ENCODE results near the gene KRT8. TPM values are rescaled to one million over a fixed set of nuclear protein-coding genes. Genes with fewer than 3 reads are reported as not detected.

Gene KRT8
- total RNA-seq, 1 donor from 2014 or later = 0.25 TPM

DNA sequence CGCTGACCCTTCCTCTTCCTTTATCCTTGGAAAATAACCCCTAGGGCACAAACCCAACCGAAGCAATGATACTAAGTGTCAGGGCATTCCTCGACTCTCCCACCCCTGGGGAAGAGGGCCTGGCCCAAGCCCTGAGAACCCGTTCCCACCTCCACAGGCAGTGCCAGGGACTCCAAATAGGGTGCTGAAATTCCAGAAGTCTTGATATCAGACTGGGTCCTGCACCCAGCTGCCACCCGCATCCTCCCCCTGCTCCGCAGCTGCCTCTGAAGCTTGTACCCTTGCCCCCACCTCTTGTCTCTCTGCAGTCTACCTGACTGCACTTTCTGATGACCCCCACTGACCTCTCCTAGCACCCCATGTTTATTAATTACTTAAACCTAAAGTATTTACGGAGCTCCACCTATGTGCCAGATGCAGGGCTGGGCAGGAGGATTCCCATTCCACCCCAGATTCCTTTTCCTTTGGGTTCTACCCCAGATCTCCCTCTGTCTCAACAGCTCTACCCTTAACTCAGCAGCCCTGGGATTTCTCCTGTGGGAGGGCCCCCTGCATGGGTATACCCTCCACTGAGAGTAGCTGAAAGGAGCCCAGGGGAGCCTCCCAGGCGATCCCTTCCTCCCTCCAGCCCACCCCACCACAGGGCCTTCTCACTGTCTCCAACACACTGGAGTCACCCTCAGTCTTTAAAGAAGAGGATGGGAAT lies 40.0 kb upstream of the KRT8 start:
- no peak overlapping the region for H3K27ac Mint-ChIP-seq
- H3K36me3 Mint-ChIP-seq (ENCODE audit: low read depth) = no peaks in the 10 kb centered on the region
- H3K4me1 Mint-ChIP-seq (ENCODE audit: low read depth) = no peaks in the 10 kb centered on the region
- DNase-seq (ENCODE audit: low spot score) = no peak
- H3K4me3 Mint-ChIP-seq (ENCODE audit: low read depth) = no peak overlapping the region
- intact Hi-C loops (cut with micrococcal nuclease) = no loop called here
- no peaks in the 10 kb centered on the region for H3K9me3 Mint-ChIP-seq
- peaks cover 38% of the 10 kb centered on the region for H3K27me3 Mint-ChIP-seq (ENCODE audit: low read depth)

DNA sequence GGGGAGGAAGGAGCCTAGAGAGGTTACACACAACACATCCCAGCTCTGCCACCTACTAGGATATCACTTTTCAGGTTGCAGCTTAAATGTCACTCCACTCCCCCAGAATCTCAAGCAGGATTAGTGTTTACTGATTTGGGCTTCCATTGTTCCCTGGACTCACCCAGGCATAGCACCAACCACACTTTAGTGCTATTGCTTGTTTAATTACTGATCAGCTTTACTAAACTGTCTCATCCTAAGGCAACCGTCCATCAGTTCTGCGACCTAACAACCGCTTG lies 38.0 kb upstream of the KRT8 start:
- H3K27ac Mint-ChIP-seq = no peak overlapping the region
- peaks cover 31% of the 10 kb centered on the region for H3K27me3 Mint-ChIP-seq (ENCODE audit: low read depth)
- no peaks in the 10 kb centered on the region for H3K4me1 Mint-ChIP-seq (ENCODE audit: low read depth)
- H3K4me3 Mint-ChIP-seq (ENCODE audit: low read depth) = no peak overlapping the region
- intact Hi-C loops (cut with micrococcal nuclease) = no loop called here
- H3K36me3 Mint-ChIP-seq (ENCODE audit: low read depth) = no peaks in the 10 kb centered on the region
- no peak for DNase-seq (ENCODE audit: low spot score)
- H3K9me3 Mint-ChIP-seq = no peaks in the 10 kb centered on the region

DNA sequence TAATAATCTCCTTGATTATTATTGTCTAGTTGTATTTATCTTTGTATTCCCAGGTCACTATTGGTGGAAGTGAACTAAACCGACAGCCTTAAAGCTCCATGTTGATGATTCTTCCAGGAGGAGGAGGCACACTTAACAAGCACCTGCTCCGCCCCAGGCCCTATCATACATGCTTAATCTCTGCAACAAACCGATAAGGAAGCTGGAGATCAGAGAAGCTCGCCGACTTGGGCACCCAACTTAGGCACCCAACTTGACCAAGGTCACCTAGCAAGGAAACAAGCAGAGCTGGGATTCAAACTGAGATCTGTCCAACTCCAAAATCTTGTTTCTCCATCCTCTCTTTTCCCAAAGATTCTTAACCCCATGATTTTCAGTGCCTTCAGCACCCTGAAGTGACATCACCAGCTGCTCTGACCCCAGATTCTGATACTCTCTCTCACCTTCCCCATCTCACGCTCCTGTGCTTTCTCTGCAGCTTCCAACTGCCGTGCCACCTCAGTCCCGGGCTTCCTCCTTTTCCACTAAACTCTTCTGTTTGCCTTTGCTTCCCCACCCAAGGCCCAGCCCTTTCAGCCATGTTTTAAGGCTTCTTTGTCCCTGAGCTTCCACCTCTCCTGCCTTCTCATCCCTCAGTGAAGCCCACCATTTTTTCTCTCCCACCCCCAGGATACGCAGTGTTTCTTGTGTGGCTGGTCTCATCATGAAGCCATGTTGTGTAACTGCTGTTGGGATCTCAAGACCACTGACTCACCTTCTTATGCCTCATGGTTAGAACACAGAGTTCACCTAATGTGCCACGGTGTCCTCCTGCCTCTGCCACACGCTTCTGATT lies 37.4 kb upstream of the KRT8 start:
- no peaks in the 10 kb centered on the region for H3K9me3 Mint-ChIP-seq
- H3K36me3 Mint-ChIP-seq (ENCODE audit: low read depth) = no peaks in the 10 kb centered on the region
- no peaks in the 10 kb centered on the region for H3K4me1 Mint-ChIP-seq (ENCODE audit: low read depth)
- no peak overlapping the region for H3K27ac Mint-ChIP-seq
- H3K4me3 Mint-ChIP-seq (ENCODE audit: low read depth) = no peak overlapping the region
- no peak for DNase-seq (ENCODE audit: low spot score)
- H3K27me3 Mint-ChIP-seq (ENCODE audit: low read depth) = peaks cover 30% of the 10 kb centered on the region
- intact Hi-C loops (cut with micrococcal nuclease) = no loop called here

DNA sequence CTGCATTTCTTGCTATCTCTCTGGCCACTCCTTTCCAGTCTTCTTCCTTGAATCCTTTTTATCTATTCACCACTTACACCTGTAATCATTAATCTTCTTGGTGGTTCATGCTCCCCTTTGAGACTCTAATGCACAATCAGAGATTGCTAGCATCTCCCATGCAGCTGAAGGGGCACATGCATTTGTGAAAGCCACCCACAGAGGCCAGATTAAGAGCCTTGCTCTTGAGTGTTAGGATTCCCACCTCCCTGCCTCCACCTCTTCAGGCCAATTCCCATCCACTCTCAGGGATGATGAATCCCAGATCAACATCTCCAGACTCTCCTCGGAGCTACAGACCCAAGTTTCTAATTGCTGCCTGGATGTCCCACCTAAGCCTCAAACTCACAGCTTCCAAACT lies 24.7 kb upstream of the KRT8 start:
- H3K27me3 Mint-ChIP-seq (ENCODE audit: low read depth) = peaks cover 4% of the 10 kb centered on the region
- no peaks in the 10 kb centered on the region for H3K9me3 Mint-ChIP-seq
- H3K4me1 Mint-ChIP-seq (ENCODE audit: low read depth) = peaks cover 4% of the 10 kb centered on the region
- no peak overlapping the region for H3K27ac Mint-ChIP-seq
- H3K4me3 Mint-ChIP-seq (ENCODE audit: low read depth) = no peak overlapping the region
- no peaks in the 10 kb centered on the region for H3K36me3 Mint-ChIP-seq (ENCODE audit: low read depth)
- intact Hi-C loops (cut with micrococcal nuclease) = no loop called here
- DNase-seq (ENCODE audit: low spot score) = no peak

DNA sequence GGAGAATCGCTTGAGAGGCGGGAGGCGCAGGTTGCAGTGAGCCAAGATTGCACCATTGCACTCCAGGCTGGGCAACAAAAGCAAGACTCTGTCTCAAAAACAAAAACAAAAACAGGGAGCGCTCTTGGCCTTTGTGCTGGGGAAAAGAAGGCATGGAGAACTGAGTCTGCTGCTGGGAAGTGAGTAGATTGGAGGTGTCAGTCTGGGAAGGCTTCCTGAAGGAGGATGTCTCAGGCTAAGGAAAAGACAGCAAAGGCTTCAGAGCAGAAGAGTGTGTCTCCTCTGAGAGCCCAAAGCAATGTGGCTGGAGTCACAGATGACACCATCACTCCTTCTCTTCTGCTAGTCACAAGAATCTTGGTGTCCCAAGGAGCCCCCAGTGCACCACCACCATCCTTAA lies 23.1 kb upstream of the KRT8 start:
- Mint-ChIP-seq H3K27ac (no peak overlapping the region), H3K4me3 (ENCODE audit: low read depth) (no peak overlapping the region), H3K27me3 (ENCODE audit: low read depth) (peaks cover 4% of the 10 kb centered on the region), H3K9me3 (no peaks in the 10 kb centered on the region), H3K4me1 (ENCODE audit: low read depth) (peaks cover 4% of the 10 kb centered on the region), H3K36me3 (ENCODE audit: low read depth) (no peaks in the 10 kb centered on the region)
- intact Hi-C loops (cut with micrococcal nuclease) = no loop called here
- no peak for DNase-seq (ENCODE audit: low spot score)

DNA sequence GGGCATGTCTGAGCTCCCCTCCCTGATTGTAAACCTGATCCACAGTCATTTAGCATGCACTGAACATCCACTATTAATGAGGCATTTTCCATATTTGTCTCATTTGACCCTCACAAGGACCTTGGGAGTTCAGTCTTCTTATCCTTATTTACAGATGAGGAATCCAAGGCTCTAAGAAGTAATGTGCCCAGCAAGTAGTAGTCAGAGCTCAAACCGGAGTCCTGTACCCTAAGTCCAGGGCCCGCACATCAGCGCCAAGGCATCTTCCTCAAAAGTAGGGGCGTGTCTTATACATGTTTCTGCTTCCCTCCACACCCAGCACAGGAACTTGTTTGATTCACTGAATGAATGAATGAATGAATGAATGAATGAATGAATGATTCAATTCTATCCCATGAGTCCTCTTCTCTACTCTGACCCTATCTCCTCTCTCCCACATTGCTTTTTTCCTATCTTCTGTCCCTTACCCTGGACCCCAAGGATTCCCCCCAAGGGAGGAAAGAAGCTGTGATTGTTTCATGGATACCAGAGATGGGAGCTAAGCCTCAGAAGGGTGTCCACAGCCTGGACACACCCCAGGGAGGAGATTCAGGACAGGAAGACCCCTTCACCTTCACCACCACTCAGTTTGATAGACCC lies 21.8 kb upstream of the KRT8 start:
- Mint-ChIP-seq H3K27ac (no peak overlapping the region), H3K36me3 (ENCODE audit: low read depth) (no peaks in the 10 kb centered on the region), H3K4me1 (ENCODE audit: low read depth) (peaks cover 4% of the 10 kb centered on the region), H3K9me3 (no peaks in the 10 kb centered on the region), H3K27me3 (ENCODE audit: low read depth) (peaks cover 4% of the 10 kb centered on the region), H3K4me3 (ENCODE audit: low read depth) (no peak overlapping the region)
- DNase-seq (ENCODE audit: low spot score) = no peak
- intact Hi-C loops (cut with micrococcal nuclease) = no loop called here

DNA sequence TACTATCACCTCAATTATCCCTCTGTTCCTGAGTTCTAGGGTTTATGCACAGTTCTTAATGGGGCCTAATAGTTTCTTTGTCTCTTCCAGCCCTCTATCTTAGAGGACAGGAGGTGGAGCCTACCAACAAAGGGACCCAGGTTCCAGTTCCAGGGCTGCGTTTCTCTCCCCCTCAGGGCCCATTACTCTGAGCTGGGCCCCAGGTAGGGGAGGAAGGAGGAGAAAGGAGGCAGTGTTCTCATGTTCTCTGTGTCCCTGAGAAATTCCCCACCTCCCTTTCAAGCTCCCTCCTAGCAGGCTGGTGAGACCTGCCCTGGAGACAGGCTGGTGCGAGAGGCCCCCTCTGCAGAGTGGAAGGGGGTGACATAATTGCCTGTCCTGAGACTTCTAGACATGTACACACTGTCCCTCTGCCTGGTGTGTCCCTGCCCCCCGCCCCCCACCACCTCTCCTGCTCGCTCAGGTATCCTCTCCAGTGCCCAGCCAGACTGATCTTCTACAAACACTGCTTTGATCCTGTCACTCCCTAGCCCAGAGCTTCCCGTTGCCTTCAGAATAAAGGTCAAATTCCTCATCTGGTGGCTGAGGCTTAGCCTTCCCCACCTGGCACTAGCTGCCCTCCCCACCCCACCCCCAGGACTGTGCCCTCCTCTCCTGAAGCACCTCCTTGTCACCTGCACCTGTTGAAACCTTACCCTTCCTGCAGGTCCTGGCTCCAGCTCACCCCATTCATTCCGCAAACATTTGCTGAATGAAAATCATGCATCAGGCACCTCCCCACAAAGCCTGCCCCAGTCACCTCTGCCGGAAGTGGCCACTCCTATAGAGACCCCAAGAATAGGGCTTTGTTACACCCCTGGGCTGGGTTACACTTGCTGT lies 21.1 kb upstream of the KRT8 start:
- peaks cover 4% of the 10 kb centered on the region for H3K4me1 Mint-ChIP-seq (ENCODE audit: low read depth)

DNA sequence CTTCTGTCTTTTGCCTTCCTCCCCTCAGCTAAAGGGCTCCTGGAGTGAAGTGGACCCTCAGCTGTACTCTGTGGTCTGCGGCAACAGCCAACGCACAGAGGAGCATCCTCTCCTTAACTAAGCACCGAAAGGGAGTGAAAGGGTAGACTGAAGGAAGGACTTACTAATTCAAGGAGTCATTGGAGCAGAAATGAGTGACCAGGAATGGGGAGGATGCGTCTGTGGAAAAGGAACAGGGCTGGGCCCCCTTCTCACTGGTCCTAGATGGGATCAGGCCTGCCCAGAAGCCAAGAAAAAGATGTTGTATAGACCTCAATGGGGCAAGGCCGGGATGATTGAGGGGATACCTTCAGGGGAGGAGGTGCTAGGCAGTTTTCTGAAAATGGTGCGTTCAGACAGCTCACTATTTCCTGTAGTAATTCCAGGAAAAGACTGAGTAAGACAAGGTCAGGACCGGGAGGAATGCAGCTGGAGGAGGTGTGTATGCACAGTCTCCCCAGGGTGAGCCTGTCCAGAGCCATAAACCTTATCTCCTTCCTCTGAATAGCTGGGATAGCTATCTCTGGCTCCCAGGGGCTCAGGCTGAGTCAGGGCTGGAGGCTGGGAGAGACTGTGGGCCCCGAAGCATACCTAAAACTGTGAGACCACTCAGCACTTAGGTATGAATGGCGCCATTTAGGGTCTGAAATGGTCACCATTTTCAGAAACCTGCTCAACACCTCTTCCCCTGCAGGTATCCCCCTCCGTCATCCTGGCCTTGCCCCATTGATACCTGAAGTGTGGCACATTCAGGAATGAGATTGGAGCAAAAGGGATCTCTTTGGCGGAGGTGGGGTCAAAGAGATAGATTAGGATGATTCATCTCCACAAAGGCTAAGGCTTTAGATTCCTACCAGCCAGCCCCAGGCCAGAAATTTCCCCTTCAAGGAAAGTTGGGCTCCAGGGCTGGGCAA lies 20.2 kb upstream of the KRT8 start:
- intact Hi-C loops (cut with micrococcal nuclease) = no loop called here
- no peak overlapping the region for H3K27ac Mint-ChIP-seq
- H3K9me3 Mint-ChIP-seq = no peaks in the 10 kb centered on the region
- no peak for DNase-seq (ENCODE audit: low spot score)
- H3K27me3 Mint-ChIP-seq (ENCODE audit: low read depth) = peaks cover 4% of the 10 kb centered on the region
- H3K4me1 Mint-ChIP-seq (ENCODE audit: low read depth) = peaks cover 4% of the 10 kb centered on the region
- no peaks in the 10 kb centered on the region for H3K36me3 Mint-ChIP-seq (ENCODE audit: low read depth)
- H3K4me3 Mint-ChIP-seq (ENCODE audit: low read depth) = no peak overlapping the region

More for the DNA sequence above, 21.1 kb upstream of the KRT8 start:
- no peaks in the 10 kb centered on the region for H3K36me3 Mint-ChIP-seq (ENCODE audit: low read depth)
- H3K27me3 Mint-ChIP-seq (ENCODE audit: low read depth) = peaks cover 4% of the 10 kb centered on the region
- intact Hi-C loops (cut with micrococcal nuclease) = no loop called here
- no peak for DNase-seq (ENCODE audit: low spot score)
- H3K9me3 Mint-ChIP-seq = no peaks in the 10 kb centered on the region
- no peak overlapping the region for H3K4me3 Mint-ChIP-seq (ENCODE audit: low read depth)
- no peak overlapping the region for H3K27ac Mint-ChIP-seq

DNA sequence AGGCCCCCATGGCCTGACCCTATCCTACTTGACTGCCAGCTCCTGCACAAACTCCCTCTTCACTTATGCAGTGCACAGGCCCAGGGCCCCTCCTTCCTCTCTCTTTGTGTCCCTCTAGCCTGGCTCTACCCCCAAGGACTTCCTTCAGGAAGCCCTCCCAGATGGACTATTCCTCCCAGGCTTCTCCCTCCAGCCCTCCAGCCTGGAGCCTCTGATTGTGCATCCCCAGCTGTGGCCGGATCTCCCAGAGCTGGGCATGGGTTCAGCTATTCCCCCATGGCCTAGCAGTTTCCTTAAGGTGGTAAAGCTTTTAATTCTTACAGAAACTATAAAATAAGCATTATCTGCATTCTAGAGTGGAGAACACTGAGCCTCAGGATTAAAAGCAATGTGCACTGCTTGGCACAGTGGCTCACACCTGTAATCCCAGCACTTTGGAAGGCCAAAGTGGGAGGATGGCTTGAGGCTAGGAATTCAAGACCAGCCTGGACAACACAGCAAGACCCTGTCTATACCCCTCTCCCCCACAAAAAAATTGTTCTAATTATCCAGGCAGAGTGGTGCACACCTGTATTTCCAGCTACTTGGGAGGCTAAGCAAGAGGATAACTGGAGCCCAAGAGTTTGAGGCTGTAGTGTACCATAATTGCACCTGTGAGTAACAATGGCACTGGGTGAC lies 16.8 kb upstream of the KRT8 start:
- H3K27me3 Mint-ChIP-seq (ENCODE audit: low read depth) = peaks cover 5% of the 10 kb centered on the region
- intact Hi-C loops (cut with micrococcal nuclease) = no loop called here
- no peak overlapping the region for H3K27ac Mint-ChIP-seq
- H3K36me3 Mint-ChIP-seq (ENCODE audit: low read depth) = no peaks in the 10 kb centered on the region
- DNase-seq (ENCODE audit: low spot score) = no peak
- H3K4me1 Mint-ChIP-seq (ENCODE audit: low read depth) = peaks cover 4% of the 10 kb centered on the region
- H3K9me3 Mint-ChIP-seq = no peaks in the 10 kb centered on the region
- no peak overlapping the region for H3K4me3 Mint-ChIP-seq (ENCODE audit: low read depth)

DNA sequence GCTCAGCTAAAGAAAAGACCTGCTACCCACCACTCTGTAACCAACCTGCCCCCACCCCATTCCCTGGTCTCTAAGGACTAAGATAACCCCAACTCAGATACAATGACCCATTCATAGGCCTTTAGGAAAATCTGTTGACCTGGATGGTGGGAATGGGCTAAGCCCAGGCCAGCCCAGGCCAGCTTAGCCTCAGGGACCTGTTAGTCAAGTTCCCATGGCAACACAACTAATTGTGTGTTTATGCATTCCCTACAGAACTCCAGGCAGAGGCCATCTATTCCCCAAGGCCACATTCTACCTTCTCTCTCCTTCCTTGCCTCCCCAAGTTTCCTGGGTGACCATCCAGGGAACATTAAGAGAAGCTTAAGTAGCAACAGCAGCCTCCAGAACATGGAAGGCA lies 16.1 kb upstream of the KRT8 start:
- DNase-seq (ENCODE audit: low spot score) = no peak
- Mint-ChIP-seq H3K27ac (no peak overlapping the region), H3K36me3 (ENCODE audit: low read depth) (no peaks in the 10 kb centered on the region), H3K4me3 (ENCODE audit: low read depth) (no peak overlapping the region), H3K4me1 (ENCODE audit: low read depth) (peaks cover 4% of the 10 kb centered on the region), H3K27me3 (ENCODE audit: low read depth) (peaks cover 5% of the 10 kb centered on the region), H3K9me3 (no peaks in the 10 kb centered on the region)
- intact Hi-C loops (cut with micrococcal nuclease) = no loop called here

DNA sequence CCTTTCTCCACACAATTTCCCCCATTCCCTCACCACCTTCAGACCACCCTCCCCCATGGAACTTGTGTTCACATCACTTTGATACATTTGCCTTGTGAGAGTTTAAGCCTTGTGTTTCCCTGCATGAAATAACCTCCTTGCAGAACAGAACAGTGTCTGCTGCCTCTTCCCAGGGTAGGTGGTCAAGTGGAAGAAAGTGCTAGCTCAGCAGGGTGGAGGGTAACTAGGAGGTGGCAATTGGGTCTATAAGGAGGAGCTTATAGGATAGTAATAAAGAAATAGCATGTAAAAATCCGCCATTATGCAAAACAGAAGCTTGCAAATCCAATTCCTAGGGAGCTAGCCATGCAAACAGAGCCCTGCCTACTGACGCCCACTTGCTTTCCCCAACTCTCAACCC lies 13.9 kb upstream of the KRT8 start:
- no peak for DNase-seq (ENCODE audit: low spot score)
- H3K4me1 Mint-ChIP-seq (ENCODE audit: low read depth) = no peaks in the 10 kb centered on the region
- no peak overlapping the region for H3K27ac Mint-ChIP-seq
- no peak overlapping the region for H3K4me3 Mint-ChIP-seq (ENCODE audit: low read depth)
- intact Hi-C loops (cut with micrococcal nuclease) = no loop called here
- no peaks in the 10 kb centered on the region for H3K9me3 Mint-ChIP-seq
- H3K27me3 Mint-ChIP-seq (ENCODE audit: low read depth) = peaks cover 7% of the 10 kb centered on the region
- H3K36me3 Mint-ChIP-seq (ENCODE audit: low read depth) = no peaks in the 10 kb centered on the region

Measured in activated T-helper 2 cell treated with anti-CD3 and anti-CD28 coated beads, Interferon-gamma antibody, Interleukin-2, Interleukin-4, amounts not matched to agents 10 μg/mL and 5 μg/mL and 100 μg/mL, durations not matched to agents 14 hours and 24 hours and 36 hours (primary cell).